ENCODE data around the gene ISL2.

Gene ISL2

GRCh38 chr15:76345880-76346668, 9.5 kb downstream of the ISL2 start:
- Histone ChIP-seq H2AK5ac (ENCODE audit: low read length, severe bottlenecking) (no peak overlapping the region), H3K9me3 (ENCODE audit: control insufficient read depth, low read length) (no peaks in the 10 kb centered on the region), H3K4me1 (ENCODE audit: control insufficient read depth, insufficient read depth, low read depth, low read length) (peaks cover 31% of the 10 kb centered on the region), H3K14ac (ENCODE audit: low read length in 2 of 2) (no peak overlapping the region), H2AFZ (ENCODE audit: low read depth, low read length) (no peak overlapping the region), H2BK12ac (ENCODE audit: low read length in 2 of 2) (no peak overlapping the region), H3K27ac (ENCODE audit: low read length, poor library complexity, severe bottlenecking) (no peak overlapping the region), H3K4ac (ENCODE audit: low read depth in 1 of 2, low read length in 2 of 2) (no peak overlapping the region), H3K4me2 (ENCODE audit: low read length, poor library complexity, severe bottlenecking) (peak overlapping the region; percentile 100), H3K18ac (ENCODE audit: low read depth in 1 of 2, low read length in 2 of 2) (no peak overlapping the region), H3K23ac (ENCODE audit: low read length in 2 of 2) (peak overlapping the region; percentile 32 to 41), H2BK120ac (ENCODE audit: low read depth, low read length) (no peak overlapping the region), H3K4me3 (ENCODE audit: insufficient read depth in 1 of 2, low read depth in 1 of 2, low read length in 2 of 2) (peak overlapping the region; percentile 51 to 68), H2BK15ac (ENCODE audit: low read depth, poor library complexity, severe bottlenecking) (peak overlapping the region; percentile 69), H4K91ac (ENCODE audit: low read length) (no peak overlapping the region), H2BK5ac (ENCODE audit: low read depth, low read length, poor library complexity, severe bottlenecking) (no peak overlapping the region), H3K9ac (ENCODE audit: low read length) (peak overlapping the region; percentile 18), H3K79me1 (replicated peaks; ENCODE audit: low read length, poor library complexity, severe bottlenecking) (peaks cover 1% of the 10 kb centered on the region), H3K27me3 (ENCODE audit: control insufficient read depth in 1 of 2, insufficient read depth in 1 of 2, low read length in 2 of 2) (peaks cover 57 to 67% of the 10 kb centered on the region in 2 experiments), H4K8ac (ENCODE audit: low read length) (peak overlapping the region; percentile 9), H3K36me3 (ENCODE audit: control insufficient read depth in 1 of 2, insufficient read depth in 2 of 2, low read depth in 1 of 2, low read length in 2 of 2) (no peaks in the 10 kb centered on the region)
- no peak for DNase-seq
- under 1% methylated on average over 52 of the region's 65 CpGs for WGBS

- Histone ChIP-seq H3K27me3 (ENCODE audit: control insufficient read depth in 1 of 2, insufficient read depth in 1 of 2, low read length in 2 of 2) (peaks cover 49 to 60% of the 10 kb centered on the region in 2 experiments), H2BK12ac (ENCODE audit: low read length in 2 of 2) (no peak overlapping the region), H2BK120ac (ENCODE audit: low read depth, low read length) (no peak overlapping the region), H4K91ac (ENCODE audit: low read length) (no peak overlapping the region), H2BK5ac (ENCODE audit: low read depth, low read length, poor library complexity, severe bottlenecking) (no peak overlapping the region), H2BK15ac (ENCODE audit: low read depth, poor library complexity, severe bottlenecking) (peak overlapping the region; percentile 69), H2AFZ (ENCODE audit: low read depth, low read length) (no peak overlapping the region), H3K4me2 (ENCODE audit: low read length, poor library complexity, severe bottlenecking) (peak overlapping the region; percentile 100), H2AK5ac (ENCODE audit: low read length, severe bottlenecking) (no peak overlapping the region), H3K4me3 (ENCODE audit: insufficient read depth in 1 of 2, low read depth in 1 of 2, low read length in 2 of 2) (peak overlapping the region; percentile 54 to 68), H3K14ac (ENCODE audit: low read length in 2 of 2) (peak overlapping the region in 1 of 2 experiments; percentile 32), H3K79me1 (replicated peaks; ENCODE audit: low read length, poor library complexity, severe bottlenecking) (peaks cover 1% of the 10 kb centered on the region), H4K8ac (ENCODE audit: low read length) (peak overlapping the region; percentile 23), H3K4me1 (ENCODE audit: control insufficient read depth, insufficient read depth, low read depth, low read length) (peaks cover 24% of the 10 kb centered on the region), H3K9me3 (ENCODE audit: control insufficient read depth, low read length) (no peaks in the 10 kb centered on the region), H3K9ac (ENCODE audit: low read length) (peak overlapping the region; percentile 18), H3K36me3 (ENCODE audit: control insufficient read depth in 1 of 2, insufficient read depth in 2 of 2, low read depth in 1 of 2, low read length in 2 of 2) (no peaks in the 10 kb centered on the region), H3K18ac (ENCODE audit: low read depth in 1 of 2, low read length in 2 of 2) (no peak overlapping the region), H3K23ac (ENCODE audit: low read length in 2 of 2) (peak overlapping the region in 1 of 2 experiments; percentile 69), H3K4ac (ENCODE audit: low read depth in 1 of 2, low read length in 2 of 2) (no peak overlapping the region), H3K27ac (ENCODE audit: low read length, poor library complexity, severe bottlenecking) (no peak overlapping the region)
- DNase-seq: peak; percentile 51
- WGBS: 1% methylated on average over 66 of the region's 74 CpGs
These were observed 10.3 kb downstream of the ISL2 start for GRCh38 chr15:76346669-76347481.

GRCh38 chr15:76347482-76348055, 11.0 kb downstream of the ISL2 start:
- Histone ChIP-seq H3K9me3 (ENCODE audit: control insufficient read depth, low read length) (no peaks in the 10 kb centered on the region), H2BK5ac (ENCODE audit: low read depth, low read length, poor library complexity, severe bottlenecking) (no peak overlapping the region), H2BK120ac (ENCODE audit: low read depth, low read length) (no peak overlapping the region), H3K27me3 (ENCODE audit: control insufficient read depth in 1 of 2, insufficient read depth in 1 of 2, low read length in 2 of 2) (peaks cover 45 to 53% of the 10 kb centered on the region in 2 experiments), H3K4ac (ENCODE audit: low read depth in 1 of 2, low read length in 2 of 2) (no peak overlapping the region), H4K8ac (ENCODE audit: low read length) (no peak overlapping the region), H4K91ac (ENCODE audit: low read length) (no peak overlapping the region), H3K18ac (ENCODE audit: low read depth in 1 of 2, low read length in 2 of 2) (no peak overlapping the region), H2BK12ac (ENCODE audit: low read length in 2 of 2) (no peak overlapping the region), H3K36me3 (ENCODE audit: control insufficient read depth in 1 of 2, insufficient read depth in 2 of 2, low read depth in 1 of 2, low read length in 2 of 2) (no peaks in the 10 kb centered on the region), H3K79me1 (replicated peaks; ENCODE audit: low read length, poor library complexity, severe bottlenecking) (peaks cover 1% of the 10 kb centered on the region), H3K9ac (ENCODE audit: low read length) (no peak overlapping the region), H2BK15ac (ENCODE audit: low read depth, poor library complexity, severe bottlenecking) (no peak overlapping the region), H3K4me3 (ENCODE audit: insufficient read depth in 1 of 2, low read depth in 1 of 2, low read length in 2 of 2) (peak overlapping the region in 1 of 2 experiments; percentile 54), H3K14ac (ENCODE audit: low read length in 2 of 2) (no peak overlapping the region), H3K4me2 (ENCODE audit: low read length, poor library complexity, severe bottlenecking) (peak overlapping the region; percentile 100), H2AK5ac (ENCODE audit: low read length, severe bottlenecking) (no peak overlapping the region), H3K27ac (ENCODE audit: low read length, poor library complexity, severe bottlenecking) (no peak overlapping the region), H3K23ac (ENCODE audit: low read length in 2 of 2) (no peak overlapping the region), H2AFZ (ENCODE audit: low read depth, low read length) (no peak overlapping the region), H3K4me1 (ENCODE audit: control insufficient read depth, insufficient read depth, low read depth, low read length) (peaks cover 21% of the 10 kb centered on the region)
- peak; percentile 34 for DNase-seq
- 14% methylated on average over 8 of the region's 13 CpGs for WGBS
